Cerebellar cortex (tissue), 1 donor: ENCODE measurements around the gene IMPDH2.

Experiments
- DNase-seq: peaks from one replicate; pipeline ENCODE4 v3.0.0-alpha.2; 2015; ENCODE audit warnings: low spot score

The IMPDH2 gene

GRCh38 chr3:49005998-49006397 lies 23.2 kb downstream of the IMPDH2 start:
- no peak for DNase-seq

GRCh38 chr3:49005303-49005680 lies 23.9 kb downstream of the IMPDH2 start:
- DNase-seq, result no peak

DNA sequence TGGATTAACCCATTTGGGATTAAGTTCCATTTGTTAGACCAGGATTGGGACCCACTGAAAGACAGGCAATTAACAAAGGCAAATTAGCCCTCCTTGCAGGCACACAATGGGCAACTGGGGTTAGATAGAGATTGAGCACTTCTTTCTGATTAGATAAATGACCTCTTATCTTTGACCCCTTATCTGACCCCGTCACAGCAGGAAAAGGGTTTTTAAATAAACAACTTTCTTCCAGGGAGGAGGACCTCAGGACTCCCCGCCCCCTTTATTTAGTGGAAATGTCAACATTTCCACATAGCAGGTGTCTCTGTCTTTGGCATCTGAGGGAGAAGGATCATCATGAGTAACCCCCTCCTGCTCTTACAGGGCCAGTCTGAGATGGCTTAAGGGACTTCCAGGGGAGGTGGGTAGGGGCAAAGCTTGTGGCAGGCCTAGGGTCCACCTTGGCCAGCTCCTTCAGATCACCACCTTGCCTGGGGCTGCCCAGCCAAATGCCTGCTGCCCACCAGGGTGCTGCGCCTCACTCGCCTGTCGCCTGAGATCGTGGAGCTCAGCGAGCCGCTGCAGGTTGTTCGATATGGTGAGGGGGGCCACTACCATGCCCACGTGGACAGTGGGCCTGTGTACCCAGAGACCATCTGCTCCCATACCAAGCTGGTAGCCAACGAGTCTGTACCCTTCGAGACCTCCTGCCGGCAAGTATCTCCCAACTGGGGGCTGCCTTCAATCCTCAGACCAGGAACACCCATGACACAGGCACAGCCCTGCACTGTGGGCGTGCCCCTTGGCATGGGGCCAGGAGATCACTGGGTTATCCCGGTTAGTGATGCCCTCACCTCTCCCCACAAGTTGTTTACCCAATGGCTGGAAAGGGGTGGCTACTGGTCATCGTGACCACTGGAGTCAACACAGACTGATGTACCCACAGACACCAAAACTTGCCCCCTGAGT lies 24.6 kb downstream of the IMPDH2 start:
- DNase-seq, result no peak

DNA sequence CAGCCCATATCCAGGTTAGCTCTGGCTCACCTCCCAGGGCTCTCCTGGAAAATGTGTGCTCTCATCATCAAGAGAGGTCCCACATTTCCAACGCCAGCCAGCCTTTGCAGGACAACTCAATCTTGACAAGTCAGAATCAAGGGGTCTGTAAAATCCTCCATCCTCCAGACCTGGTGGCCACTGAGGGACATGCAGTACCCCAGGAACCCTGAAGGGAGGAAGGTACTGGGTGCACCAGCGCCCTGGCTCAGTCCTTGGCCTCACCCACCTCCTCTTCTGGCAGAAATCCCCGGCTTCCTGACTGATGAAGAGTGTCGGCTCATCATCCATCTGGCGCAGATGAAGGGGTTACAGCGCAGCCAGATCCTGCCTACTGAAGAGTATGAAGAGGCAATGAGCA lies 28.0 kb downstream of the IMPDH2 start:
- DNase-seq, result no peak

DNA sequence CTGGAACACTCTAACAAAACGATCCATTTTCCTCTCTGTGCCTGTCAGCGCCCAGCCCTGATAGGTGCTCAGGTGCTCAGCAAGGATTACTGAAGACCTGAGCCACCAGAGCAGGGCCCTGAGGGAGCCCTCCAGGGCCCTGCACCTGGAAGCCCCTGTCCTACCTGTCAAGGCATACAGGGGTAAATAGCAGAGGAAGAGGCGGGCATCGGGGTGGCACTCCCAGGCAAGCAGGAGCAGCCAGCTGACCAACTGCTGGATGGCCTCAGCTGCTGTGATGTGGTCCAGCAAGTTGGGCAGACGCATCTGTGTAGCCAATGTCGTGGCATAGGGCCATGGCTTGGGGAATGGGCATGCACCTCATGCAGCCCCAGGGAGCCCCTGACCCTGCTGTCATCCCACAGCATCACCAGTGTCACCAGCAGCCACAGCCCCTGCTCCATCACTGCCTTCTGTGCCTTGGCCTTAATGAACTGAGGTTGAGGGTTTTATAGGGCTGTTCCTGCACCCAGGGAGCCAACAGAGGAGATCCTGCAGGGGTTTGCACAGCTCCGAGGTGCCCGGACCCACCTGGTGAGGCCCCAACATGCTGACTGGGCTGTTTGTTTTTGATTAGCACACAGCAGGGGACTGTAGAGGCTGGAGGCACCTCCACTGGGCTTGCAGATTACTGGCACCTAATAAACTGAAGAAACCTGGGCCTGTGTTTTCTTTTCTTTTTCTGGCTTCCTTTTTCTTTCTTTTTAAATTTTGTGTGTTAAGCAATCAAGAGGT lies 29.9 kb downstream of the IMPDH2 start:
- no peak for DNase-seq

GRCh38 chr3:48997714-48998637 lies 31.2 kb downstream of the IMPDH2 start:
- peak; percentile 48 for DNase-seq

DNA sequence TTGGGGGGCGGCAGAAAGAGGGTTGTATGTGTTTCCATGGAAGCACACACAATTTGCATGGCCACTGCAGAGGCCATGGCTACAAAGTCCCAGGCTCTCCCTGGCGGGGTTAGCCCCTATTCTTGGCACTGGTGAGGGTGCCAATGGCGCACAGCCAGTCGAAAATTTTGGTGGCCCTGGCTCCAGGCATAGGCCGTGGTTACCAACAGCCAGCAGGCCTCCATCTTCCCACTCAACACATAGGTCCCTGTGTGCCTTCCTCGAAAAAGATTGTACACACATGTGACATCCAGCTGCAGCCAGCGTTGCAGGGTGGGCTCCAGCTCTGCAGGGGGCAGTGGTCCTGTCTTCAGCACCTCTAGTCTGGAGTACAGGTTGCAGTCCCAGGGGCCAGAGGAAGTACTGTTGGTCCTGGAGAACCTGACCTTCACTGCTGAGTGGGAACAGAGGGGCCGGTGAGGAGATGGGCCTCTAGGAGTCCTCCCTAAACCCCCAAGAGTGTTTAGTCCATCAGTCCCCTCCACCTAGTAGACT lies 32.0 kb downstream of the IMPDH2 start:
- no peak for DNase-seq

DNA sequence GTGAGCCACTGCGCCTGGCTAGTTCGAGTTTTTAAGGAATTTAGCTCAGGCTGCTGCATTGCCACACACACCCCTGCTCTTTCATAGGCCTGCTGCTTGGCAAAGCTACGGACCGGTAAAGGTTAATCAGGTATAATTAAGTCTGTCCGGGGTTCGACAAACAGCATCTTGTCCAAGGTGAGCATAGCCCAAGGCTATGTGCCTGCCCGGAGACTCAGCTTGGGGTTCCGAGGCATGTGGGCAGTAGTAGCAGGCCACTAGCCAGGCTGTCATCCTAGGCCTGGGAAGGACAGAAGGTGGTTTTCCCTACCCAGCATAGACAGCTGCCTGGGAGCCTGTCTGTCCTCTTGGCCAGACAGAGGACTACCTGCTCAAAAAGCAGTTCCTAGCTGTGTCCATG lies 32.6 kb downstream of the IMPDH2 start:
- no peak for DNase-seq

GRCh38 chr3:48993834-48994233 lies 35.4 kb downstream of the IMPDH2 start:
- DNase-seq, result no peak

- DNase-seq, result no peak
These were observed 37.2 kb downstream of the IMPDH2 start for GRCh38 chr3:48991851-48992545.

- DNase-seq, result peak; percentile 59
These were observed 38.3 kb downstream of the IMPDH2 start for GRCh38 chr3:48990636-48991469.

GRCh38 chr3:48989796-48990635 lies 39.2 kb downstream of the IMPDH2 start, which contains the start of gene P4HTM:
TSS of gene P4HTM (plus strand) at chr3:48990241. CDS start at chr3:48990257, 16 bp downstream.
- peak; percentile 82 for DNase-seq

- DNase-seq, result no peak
These were observed 39.9 kb downstream of the IMPDH2 start for GRCh38 chr3:48989126-48989795.

DNA sequence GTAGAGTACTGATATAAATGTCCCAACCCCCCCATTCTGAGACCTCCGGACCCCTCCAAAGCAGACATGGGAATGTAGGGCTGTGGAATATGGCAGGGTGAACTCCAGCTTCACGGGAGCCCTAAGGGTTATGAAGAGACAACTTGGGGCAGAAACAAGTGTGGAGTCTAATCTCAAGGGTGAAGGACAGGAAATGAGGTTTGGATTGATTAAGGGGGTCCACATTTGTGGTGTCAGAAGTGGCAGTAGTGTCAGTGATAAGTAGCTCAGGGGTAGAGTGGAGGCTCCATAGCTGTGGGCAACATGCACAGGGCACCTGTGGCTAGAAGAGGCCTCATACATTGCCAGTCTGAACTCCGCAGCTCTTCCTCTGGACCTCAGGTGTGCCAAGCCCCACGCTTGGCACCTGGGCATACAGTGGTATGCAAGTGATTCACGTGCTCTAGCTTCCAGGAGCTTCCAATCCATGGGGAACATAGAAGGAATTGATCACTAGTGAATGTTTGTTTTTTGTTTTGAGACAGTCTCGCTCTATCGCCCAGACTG lies 43.3 kb downstream of the IMPDH2 start:
- no peak for DNase-seq

GRCh38 chr3:48984663-48985062 lies 44.5 kb downstream of the IMPDH2 start:
- no peak for DNase-seq

DNA sequence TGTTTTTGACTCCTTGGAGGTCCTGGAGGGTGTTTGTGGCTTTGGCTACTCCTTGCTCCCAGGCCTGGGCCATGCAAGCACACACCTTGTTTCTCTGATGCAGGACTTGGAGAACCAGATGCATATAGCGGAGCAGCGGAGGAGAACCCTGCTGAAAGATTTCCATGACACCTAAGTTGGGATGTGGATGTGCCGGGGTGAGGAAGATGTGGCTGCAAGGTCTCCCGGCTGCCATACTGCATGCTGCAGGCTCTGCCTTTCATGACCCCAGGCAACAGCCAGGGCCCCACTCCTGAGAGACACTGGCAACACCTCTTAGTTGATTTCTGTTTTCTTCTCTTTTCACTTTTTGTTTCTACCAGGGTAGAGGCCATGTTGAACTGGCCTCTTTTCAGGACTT lies 46.1 kb downstream of the IMPDH2 start:
- no peak for DNase-seq

DNA sequence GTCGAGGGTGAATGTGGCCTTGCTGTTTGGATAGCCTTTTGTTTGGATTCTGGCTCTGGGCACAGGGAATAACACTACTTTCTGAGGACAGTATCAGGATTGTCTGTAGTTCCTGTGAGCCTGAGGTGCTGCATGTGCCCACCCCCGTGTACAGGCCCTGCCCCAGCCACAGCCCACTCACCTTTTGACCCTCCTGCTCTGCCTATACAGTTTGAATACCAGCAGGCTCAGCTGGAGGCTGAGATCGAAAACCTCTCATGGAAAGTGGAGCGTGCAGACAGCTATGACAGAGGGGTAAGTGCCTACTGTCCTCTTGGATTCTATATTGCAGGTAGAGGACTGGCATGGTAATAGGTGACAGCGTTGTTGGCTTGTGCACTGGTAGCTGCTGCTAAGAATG lies 46.5 kb downstream of the IMPDH2 start:
- no peak for DNase-seq

DNA sequence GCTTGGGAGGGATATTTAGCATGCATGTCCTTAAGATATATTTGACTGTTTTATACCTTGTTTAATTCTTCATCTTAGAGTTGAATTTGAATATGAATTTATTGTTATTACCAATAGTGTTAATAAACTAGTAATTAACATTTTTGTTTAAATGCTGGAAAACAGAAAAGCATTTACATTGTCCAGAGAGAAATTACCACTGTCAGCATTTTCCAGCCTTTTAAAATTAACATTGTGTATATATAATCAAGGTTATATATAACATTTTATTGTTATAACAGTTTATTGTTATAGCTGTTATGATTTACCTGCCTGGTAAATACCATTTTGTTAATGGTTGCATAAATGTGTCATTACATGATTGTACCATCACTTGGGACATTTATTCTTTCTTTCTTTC lies 47.2 kb downstream of the IMPDH2 start:
- no peak for DNase-seq
